NCI-H2196 (cell line): ENCODE measurements around the gene ERC2.
"Not testable (repeated sequence)": the region's sequence is repeated elsewhere in the genome, so short reads cannot be mapped to it uniquely, and the experiment has no call there.

ENCODE experiments used
- DNase-seq: peaks from one replicate; lab custom pipeline; 2025; ENCODE audit not compliant: unreplicated experiment; lab: John Stamatoyannopoulos, UW

Gene ERC2

GRCh38 chr3:55519019-55519418, 949.2 kb downstream of the ERC2 start:
- no peak for DNase-seq

GRCh38 chr3:55518451-55518850, 949.8 kb downstream of the ERC2 start:
- no peak for DNase-seq

GRCh38 chr3:55516392-55517030, 951.8 kb downstream of the ERC2 start:
- no peak for DNase-seq

GRCh38 chr3:55515550-55516246, 952.6 kb downstream of the ERC2 start:
- DNase-seq: no peak

- no peak for DNase-seq
These were observed 953.3 kb downstream of the ERC2 start for GRCh38 chr3:55514962-55515361.

- no peak for DNase-seq
These were observed 955.5 kb downstream of the ERC2 start for GRCh38 chr3:55512571-55513343.

- no peak for DNase-seq
These were observed 956.2 kb downstream of the ERC2 start for GRCh38 chr3:55511895-55512570.

GRCh38 chr3:55508335-55508734, 959.9 kb downstream of the ERC2 start:
- DNase-seq: no peak

GRCh38 chr3:55507808-55508207, 960.5 kb downstream of the ERC2 start:
- no peak for DNase-seq

- DNase-seq: no peak
These were observed 962.5 kb downstream of the ERC2 start for GRCh38 chr3:55505776-55506175.

- DNase-seq: not testable (repeated sequence)
These were observed 963.2 kb downstream of the ERC2 start for GRCh38 chr3:55505102-55505501.

- DNase-seq: no peak
These were observed 966.4 kb downstream of the ERC2 start for GRCh38 chr3:55501905-55502304.

- no peak for DNase-seq
These were observed 967.5 kb downstream of the ERC2 start for GRCh38 chr3:55500555-55501330.

GRCh38 chr3:55498520-55498919, 969.7 kb downstream of the ERC2 start:
- no peak for DNase-seq

GRCh38 chr3:55497250-55497649, 971.0 kb downstream of the ERC2 start:
- DNase-seq: no peak

- no peak for DNase-seq
These were observed 973.3 kb downstream of the ERC2 start for GRCh38 chr3:55494976-55495375.

GRCh38 chr3:55492976-55493375, 975.3 kb downstream of the ERC2 start:
- no peak for DNase-seq

GRCh38 chr3:55491296-55491816, 976.9 kb downstream of the ERC2 start:
- DNase-seq: no peak

GRCh38 chr3:55490276-55490913, 977.9 kb downstream of the ERC2 start:
- no peak for DNase-seq

- DNase-seq: no peak
These were observed 978.5 kb downstream of the ERC2 start for GRCh38 chr3:55489798-55490132.
